ENCODE data around the gene RRAD. TPM values are rescaled to one million over a fixed set of nuclear protein-coding genes. Genes with fewer than 3 reads are reported as not detected.

The RRAD gene
- total and polyA plus RNA-seq, 2 of the 4 experiments (the other 2 are of a cell fraction), result 1.3 to 2.1 TPM

GRCh38 chr16:66947302-66948065 lies 22.1 kb upstream of the RRAD start:
- 2% methylated on average over 8 of the region's 23 CpGs; no CpG with 5 or more reads in 1 of the 2 experiments for WGBS, 2 experiments (ENCODE audit: extremely low coverage in 2 of 2, insufficient read length in 1 of 2)
- Histone ChIP-seq H3K27me3 (ENCODE audit: control insufficient read depth, insufficient read depth, low read length) (peaks cover 16% of the 10 kb centered on the region; the same call in 1 of the 2 replicates), H2AK9ac (replicated peaks; ENCODE audit: low read depth, low read length, poor library complexity) (peak overlapping the region; percentile 71), H3K27ac (ENCODE audit: insufficient read depth, low read length) (no peak overlapping the region), H3K9ac (ENCODE audit: low read depth, low read length) (no peak overlapping the region), H2BK5ac (ENCODE audit: low read depth, low read length, poor library complexity, severe bottlenecking) (no peak overlapping the region), H2BK15ac (ENCODE audit: low read depth, low read length) (no peak overlapping the region), H4K5ac (ENCODE audit: low read depth, low read length) (no peak overlapping the region), H3K4me3 (ENCODE audit: insufficient read depth, low read depth, low read length) (peak overlapping the region; percentile 56), H2AFZ (replicated peaks; ENCODE audit: low read length, poor library complexity) (peak overlapping the region; percentile 89), H3K4me2 (ENCODE audit: low read depth, low read length) (peak overlapping the region; percentile 98), H2BK120ac (ENCODE audit: low read depth, low read length) (no peak overlapping the region), H3K9me3 (ENCODE audit: control insufficient read depth, insufficient read depth, low read length) (peaks cover 2% of the 10 kb centered on the region; the same call in 1 of the 2 replicates), H4K8ac (ENCODE audit: low read depth in 2 of 2, low read length in 2 of 2) (no peak overlapping the region), H2AK5ac (ENCODE audit: low read depth, low read length) (no peak overlapping the region), H3K14ac (replicated peaks; ENCODE audit: low read depth, low read length) (no peak overlapping the region), H4K91ac (ENCODE audit: insufficient read depth, low read depth, low read length) (no peak overlapping the region), H3K23ac (ENCODE audit: low read depth, low read length) (no peak overlapping the region), H3K79me1 (ENCODE audit: low read depth in 1 of 2, low read length in 2 of 2) (no peaks in the 10 kb centered on the region), H3K56ac (ENCODE audit: extremely low read depth, insufficient read depth, low read length) (no peak overlapping the region), H2BK20ac (ENCODE audit: low read depth, low read length) (no peak overlapping the region), H4K20me1 (ENCODE audit: insufficient read depth, low read length) (no peaks in the 10 kb centered on the region), H3K4me1 (ENCODE audit: control insufficient read depth, insufficient read depth, low read length) (peaks cover 6% of the 10 kb centered on the region), H3K4ac (ENCODE audit: low read depth, low read length) (no peak overlapping the region), H3K36me3 (ENCODE audit: control insufficient read depth, insufficient read depth, low read length) (peaks cover 15% of the 10 kb centered on the region; the same call in 1 of the 2 replicates), H3K18ac (ENCODE audit: low read depth, low read length) (no peak overlapping the region), H3K9me1 (ENCODE audit: insufficient read depth, low read length) (no peaks in the 10 kb centered on the region)
- intact Hi-C loops (cut with micrococcal nuclease), result loop anchor here (1.0 kb wide), 2 partner anchors 52 to 238 kb away; no protein-coding TSS in a partner anchor
- ChIA-PET CTCF (interaction anchor here (0.6 to 1.3 kb wide), 4 partner anchors 14 to 192 kb away, joined by 3 to 4 read pairs (median 3); partner anchors contain the start of gene CES3), POLR2A (ENCODE audit: unreplicated experiment) (no interaction called here)
- peak; percentile 88 for ATAC-seq (ENCODE audit: low read depth)
- BruUV-seq (replicated peaks), result no TSS peak
- DNase-seq, result peak; percentile 82
- TF ChIP-seq CTCF (conservative IDR thresholded peaks at IDR 0.05; ENCODE audit: low read depth, low read length), result peak; percentile 82
- no peak for TF ChIP-seq MXI1 (IDR thresholded peaks at IDR 0.05; ENCODE audit: borderline replicate concordance, low read depth, low read length)
- no peak for TF ChIP-seq RFX5 (IDR thresholded peaks at IDR 0.05; ENCODE audit: low read depth, low read length)
- peak; percentile 69 for TF ChIP-seq SMC3 (IDR thresholded peaks at IDR 0.05; ENCODE audit: low read depth, low read length)
- no peak for TF ChIP-seq CHD1 (IDR thresholded peaks at IDR 0.05; ENCODE audit: low read depth, low read length)
- peak; percentile 73 for TF ChIP-seq RAD21 (IDR thresholded peaks at IDR 0.05; ENCODE audit: low read length)
- TF ChIP-seq POLR2A (IDR thresholded peaks at IDR 0.05; ENCODE audit: low read depth, low read length), result no peak
- TF ChIP-seq RCOR1 (IDR thresholded peaks at IDR 0.05; ENCODE audit: insufficient replicate concordance, low read length), result no peak
- TF ChIP-seq CEBPB (IDR thresholded peaks at IDR 0.05; ENCODE audit: low read depth, low read length), result peak; percentile 1; the same call in 1 of the 2 replicates
- in situ Hi-C loops (cut with MboI; ENCODE audit: low sequenced_read_pairs), result no loop called here
- dilution Hi-C loops (cut with HindIII; ENCODE audit: low sequenced_read_pairs, unreplicated experiment), result no loop called here

Data from IMR-90 (cell line).